ENCODE results near the gene PGRMC2. TPM values are rescaled to one million over a fixed set of nuclear protein-coding genes. Genes with fewer than 3 reads are reported as not detected.

The PGRMC2 gene
- total and polyA plus RNA-seq, 4 donors: 28.9 to 44.3 (median 32.1) TPM

GRCh38 chr4:128323401-128323800, 35.8 kb upstream of the PGRMC2 start:
- Histone ChIP-seq H3K4me1 (ENCODE audit: control insufficient read depth in 4 of 4, insufficient read depth in 4 of 4, low read length in 3 of 4) (peaks cover 0 to 3% (median 0%) of the 10 kb centered on the region in 4 donors), H3K27ac (ENCODE audit: low read depth in 1 of 2, low read length in 2 of 2) (no peak overlapping the region), H3K4me3 (ENCODE audit: low read depth in 1 of 3, low read length in 3 of 3) (no peak overlapping the region), H3K9ac (ENCODE audit: low read depth in 1 of 2, low read length in 2 of 2) (no peak overlapping the region), H3K27me3 (ENCODE audit: control insufficient read depth in 4 of 4, insufficient read depth in 4 of 4, low read length in 3 of 4) (no peaks in the 10 kb centered on the region), H3K9me3 (ENCODE audit: control insufficient read depth in 4 of 4, low read length in 3 of 4) (no peaks in the 10 kb centered on the region), H3K36me3 (ENCODE audit: control insufficient read depth in 4 of 4, insufficient read depth in 3 of 4, low read depth in 1 of 4, low read length in 3 of 4) (peaks cover 0 to 5% (median 3%) of the 10 kb centered on the region in 4 donors)
- 79% methylated on average over 1 of the region's 1 CpG for WGBS
- no peak for DNase-seq (ENCODE audit: low spot score)
- no peak for TF ChIP-seq JUND (IDR thresholded peaks at IDR 0.05)
- no peak for TF ChIP-seq NR2F2 (IDR thresholded peaks at IDR 0.05)
- no peak for TF ChIP-seq CTCF (IDR thresholded peaks at IDR 0.05; ENCODE audit: low read depth, low read length, missing input control)
- no peak for TF ChIP-seq ATF3 (IDR thresholded peaks at IDR 0.05)
- TF ChIP-seq GABPA (IDR thresholded peaks at IDR 0.05 in 1 of 2, conservative IDR thresholded peaks at IDR 0.05 in 1 of 2): no peak
- no peak for TF ChIP-seq ZBTB33 (IDR thresholded peaks at IDR 0.05)
- TF ChIP-seq REST (IDR thresholded peaks at IDR 0.05): no peak
- TF ChIP-seq SP1 (IDR thresholded peaks at IDR 0.05): no peak
- no peak for TF ChIP-seq RXRA (IDR thresholded peaks at IDR 0.05)
- TF ChIP-seq HNF4A (conservative IDR thresholded peaks at IDR 0.05): no peak
- TF ChIP-seq RAD21 (IDR thresholded peaks at IDR 0.05): no peak
- no peak for TF ChIP-seq TAF1 (conservative IDR thresholded peaks at IDR 0.05)
- TF ChIP-seq YY1 (IDR thresholded peaks at IDR 0.05): no peak
- no peak for TF ChIP-seq EGR1 (IDR thresholded peaks at IDR 0.05; ENCODE audit: low read depth in 2 of 2)
- TF ChIP-seq MAX (IDR thresholded peaks at IDR 0.05): no peak
- TF ChIP-seq HNF4G (IDR thresholded peaks at IDR 0.05): no peak
- no peak for TF ChIP-seq FOXA2 (IDR thresholded peaks at IDR 0.05)
- no peak for TF ChIP-seq FOXA1 (IDR thresholded peaks at IDR 0.05)
